Lower lobe of right lung (tissue), 2 donors: ENCODE results near the gene HDHD5. TPM values are rescaled to one million over a fixed set of nuclear protein-coding genes. Genes with fewer than 3 reads are reported as not detected.

Experiments
- ATAC-seq, 2 donors: fragments of 200-7000 bp; cut with Tn5 transposase; one replicate each; pipeline ENCODE4 v1.9.1; 2020 to 2022; ENCODE audit warnings: mild to moderate bottlenecking in 2 of 2, moderate library complexity in 2 of 2
- DNase-seq: peaks from one replicate; pipeline ENCODE4 v3.0.0-alpha.2; 2020
- H3K27ac ChIP-seq: fragments of 200-600 bp; one replicate; pipeline ENCODE4 v1.8.0; 2022
- H3K27me3 ChIP-seq: fragments of 200-600 bp; one replicate; pipeline ENCODE4 v1.8.0; 2022; ENCODE audit warnings: low read depth
- H3K36me3 ChIP-seq: fragments of 200-600 bp; one replicate; pipeline ENCODE4 v1.8.0; 2022; ENCODE audit warnings: mild to moderate bottlenecking
- H3K4me1 ChIP-seq: fragments of 200-600 bp; one replicate; pipeline ENCODE4 v1.8.0; 2022
- H3K4me3 ChIP-seq: fragments of 200-600 bp; one replicate; pipeline ENCODE4 v1.8.0; 2022; ENCODE audit warnings: mild to moderate bottlenecking
- H3K9me3 ChIP-seq: fragments of 200-600 bp; one replicate; pipeline ENCODE4 v1.8.0; 2022
- CTCF ChIP-seq: fragments of 200-600 bp; IDR thresholded peaks from one replicate; pipeline ENCODE4 v1.8.0; 2022; ENCODE audit warnings: antibody characterized with exemption, mild to moderate bottlenecking
- intact Hi-C: fragments of 100-400 bp; cut with DNase I; formaldehyde crosslinking; loops from one replicate; pipeline ENCODE4 v1.11.0; 2022
- total RNA-seq: library from RNA; stranded (reverse); fragmentation: NEBNext Ultra II Directional; extraction: Animal tissue kit (Norgen Biotek cat#: 25700); gene quantifications from one replicate; pipeline ENCODE4 v1.2.1, GENCODE V29; 2021
- donor health status: DM: no; HTN: yes; CAD: no; lungs with severe emphysema.

Gene HDHD5
- total RNA-seq, 1 donor from 2014 or later: 26.2 TPM

- no peak for TF ChIP-seq CTCF
- no peak overlapping the region for H3K4me3 ChIP-seq
- no peaks in the 10 kb centered on the region for H3K4me1 ChIP-seq
- intact Hi-C loops: no loop called here
- H3K9me3 ChIP-seq: no peaks in the 10 kb centered on the region
- no peak for DNase-seq
- H3K27me3 ChIP-seq: no peaks in the 10 kb centered on the region
- H3K36me3 ChIP-seq: no peaks in the 10 kb centered on the region
- no peak overlapping the region for H3K27ac ChIP-seq
- no peak for ATAC-seq
Measured at GRCh38 chr22:17130199-17130598, 28.9 kb downstream of the HDHD5 start.

GRCh38 chr22:17121233-17122195, 37.6 kb downstream of the HDHD5 start, which contains the start of gene TMEM121B:
TMEM121B (minus strand) TSS chr22:17121360; CDS start chr22:17121127, 233 bp downstream.
- intact Hi-C loops: no loop called here
- ATAC-seq (peak; percentile 63 to 68), DNase-seq (peak; percentile 78)
- TF ChIP-seq CTCF: no peak
- Histone ChIP-seq H3K9me3 (no peaks in the 10 kb centered on the region), H3K27ac (no peak within 1 kb of the TSS), H3K36me3 (no peaks in the 10 kb centered on the region), H3K4me3 (peak within 1 kb of the TSS; percentile 62), H3K27me3 (peaks cover 32% of the 10 kb centered on the region), H3K4me1 (peaks cover 41% of the 10 kb centered on the region)

- peaks cover 47% of the 10 kb centered on the region for H3K4me1 ChIP-seq
- peak overlapping the region; percentile 62 for H3K4me3 ChIP-seq
- DNase-seq: no peak
- no peak for ATAC-seq
- no peaks in the 10 kb centered on the region for H3K9me3 ChIP-seq
- peaks cover 32% of the 10 kb centered on the region for H3K27me3 ChIP-seq
- TF ChIP-seq CTCF: no peak
- intact Hi-C loops: no loop called here
- no peaks in the 10 kb centered on the region for H3K36me3 ChIP-seq
- H3K27ac ChIP-seq: no peak overlapping the region
Measured at GRCh38 chr22:17120711-17121232, 38.3 kb downstream of the HDHD5 start.

GRCh38 chr22:17120281-17120680, 38.8 kb downstream of the HDHD5 start:
- Histone ChIP-seq H3K36me3 (no peaks in the 10 kb centered on the region), H3K9me3 (no peaks in the 10 kb centered on the region), H3K27me3 (peaks cover 32% of the 10 kb centered on the region), H3K27ac (no peak overlapping the region), H3K4me3 (no peak overlapping the region), H3K4me1 (peaks cover 52% of the 10 kb centered on the region)
- no peak for TF ChIP-seq CTCF
- DNase-seq (peak; percentile 71), ATAC-seq (peak; percentile 66 to 72)
- intact Hi-C loops: no loop called here

GRCh38 chr22:17119481-17120202, 39.4 kb downstream of the HDHD5 start:
- Histone ChIP-seq H3K27me3 (peaks cover 32% of the 10 kb centered on the region), H3K4me1 (peaks cover 57% of the 10 kb centered on the region), H3K9me3 (no peaks in the 10 kb centered on the region), H3K36me3 (no peaks in the 10 kb centered on the region), H3K27ac (no peak overlapping the region), H3K4me3 (no peak overlapping the region)
- intact Hi-C loops: no loop called here
- peak in 1 of 2 donors; percentile 11 for ATAC-seq
- peak; percentile 28 for TF ChIP-seq CTCF
- DNase-seq: no peak
